ENCODE measurements around the gene RNF166. TPM values are rescaled to one million over a fixed set of nuclear protein-coding genes. Genes with fewer than 3 reads are reported as not detected.

Gene RNF166
- polyA plus RNA-seq, 1 donor from 2014 or later: 34.4 TPM

- H3K4me2 ChIP-seq (ENCODE audit: low read length): no peak overlapping the region
- H2AFZ ChIP-seq (ENCODE audit: low read depth, low read length): no peak overlapping the region
- TF ChIP-seq EZH2 (IDR thresholded peaks at IDR 0.05; ENCODE audit: borderline replicate concordance, insufficient read depth, low read length, poor library complexity, severe bottlenecking): no peak
- TF ChIP-seq SMC3 (conservative IDR thresholded peaks at IDR 0.05; ENCODE audit: poor library complexity): no peak
- TF ChIP-seq MXI1 (conservative IDR thresholded peaks at IDR 0.05; ENCODE audit: poor library complexity, severe bottlenecking): no peak
- TF ChIP-seq RAD21 (conservative IDR thresholded peaks at IDR 0.05): no peak
- TF ChIP-seq POLR2AphosphoS5 (IDR thresholded peaks at IDR 0.05): no peak
- no peak for TF ChIP-seq EP300 (conservative IDR thresholded peaks at IDR 0.05; ENCODE audit: poor library complexity, severe bottlenecking)
- no peak for TF ChIP-seq REST (IDR thresholded peaks at IDR 0.05; ENCODE audit: borderline replicate concordance)
- TF ChIP-seq, protein P1, sequence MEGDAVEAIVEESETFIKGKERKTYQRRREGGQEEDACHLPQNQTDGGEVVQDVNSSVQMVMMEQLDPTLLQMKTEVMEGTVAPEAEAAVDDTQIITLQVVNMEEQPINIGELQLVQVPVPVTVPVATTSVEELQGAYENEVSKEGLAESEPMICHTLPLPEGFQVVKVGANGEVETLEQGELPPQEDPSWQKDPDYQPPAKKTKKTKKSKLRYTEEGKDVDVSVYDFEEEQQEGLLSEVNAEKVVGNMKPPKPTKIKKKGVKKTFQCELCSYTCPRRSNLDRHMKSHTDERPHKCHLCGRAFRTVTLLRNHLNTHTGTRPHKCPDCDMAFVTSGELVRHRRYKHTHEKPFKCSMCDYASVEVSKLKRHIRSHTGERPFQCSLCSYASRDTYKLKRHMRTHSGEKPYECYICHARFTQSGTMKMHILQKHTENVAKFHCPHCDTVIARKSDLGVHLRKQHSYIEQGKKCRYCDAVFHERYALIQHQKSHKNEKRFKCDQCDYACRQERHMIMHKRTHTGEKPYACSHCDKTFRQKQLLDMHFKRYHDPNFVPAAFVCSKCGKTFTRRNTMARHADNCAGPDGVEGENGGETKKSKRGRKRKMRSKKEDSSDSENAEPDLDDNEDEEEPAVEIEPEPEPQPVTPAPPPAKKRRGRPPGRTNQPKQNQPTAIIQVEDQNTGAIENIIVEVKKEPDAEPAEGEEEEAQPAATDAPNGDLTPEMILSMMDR (IDR thresholded peaks at IDR 0.05; ENCODE audit: poor library complexity, severe bottlenecking): no peak
- no peak for TF ChIP-seq TAF1 (IDR thresholded peaks at IDR 0.05; ENCODE audit: low read depth)
Observed at GRCh38 chr16:88735616-88736015, 29.4 kb upstream of the RNF166 start.

GRCh38 chr16:88735121-88735520 is 28.9 kb upstream of the RNF166 start:
- no peak overlapping the region for H3K4me2 ChIP-seq (ENCODE audit: low read length)
- no peaks in the 10 kb centered on the region for H3K36me3 ChIP-seq (ENCODE audit: insufficient read depth, low read length)
- H3F3A ChIP-seq (ENCODE audit: insufficient read depth, low read length, poor library complexity, severe bottlenecking): no peaks in the 10 kb centered on the region
- no peaks in the 10 kb centered on the region for H3K27me3 ChIP-seq (ENCODE audit: insufficient read depth, low read depth, low read length)
- no peak overlapping the region for H3K4me3 ChIP-seq (ENCODE audit: low read length)
- H4K20me1 ChIP-seq (ENCODE audit: insufficient read depth): no peaks in the 10 kb centered on the region
- H3K9me2 ChIP-seq (ENCODE audit: insufficient read depth, low read length): no peaks in the 10 kb centered on the region
- H3K9me3 ChIP-seq (ENCODE audit: low read length): no peaks in the 10 kb centered on the region
- TF ChIP-seq TAF1 (IDR thresholded peaks at IDR 0.05; ENCODE audit: low read depth): no peak
- TF ChIP-seq MXI1 (conservative IDR thresholded peaks at IDR 0.05; ENCODE audit: poor library complexity, severe bottlenecking): no peak
- no peak for TF ChIP-seq EZH2 (IDR thresholded peaks at IDR 0.05; ENCODE audit: borderline replicate concordance, insufficient read depth, low read length, poor library complexity, severe bottlenecking)
- TF ChIP-seq EP300 (conservative IDR thresholded peaks at IDR 0.05; ENCODE audit: poor library complexity, severe bottlenecking): no peak
- TF ChIP-seq SMC3 (conservative IDR thresholded peaks at IDR 0.05; ENCODE audit: poor library complexity): no peak
- TF ChIP-seq, protein P1 (IDR thresholded peaks at IDR 0.05; ENCODE audit: poor library complexity, severe bottlenecking): no peak
- no peak for TF ChIP-seq RAD21 (conservative IDR thresholded peaks at IDR 0.05)
- no peak for TF ChIP-seq REST (IDR thresholded peaks at IDR 0.05; ENCODE audit: borderline replicate concordance)
- no peak for TF ChIP-seq POLR2AphosphoS5 (IDR thresholded peaks at IDR 0.05)
- H3K27ac ChIP-seq (ENCODE audit: low read length): no peak overlapping the region
- H3K79me2 ChIP-seq (replicated peaks; ENCODE audit: insufficient read depth, low read length): no peaks in the 10 kb centered on the region
- H3K9ac ChIP-seq (ENCODE audit: low read length): no peak overlapping the region
- no peak overlapping the region for H2AFZ ChIP-seq (ENCODE audit: low read depth, low read length)

More at GRCh38 chr16:88735616-88736015, 29.4 kb upstream of the RNF166 start:
- no peaks in the 10 kb centered on the region for H3K27me3 ChIP-seq (ENCODE audit: insufficient read depth, low read depth, low read length)
- no peak overlapping the region for H3K27ac ChIP-seq (ENCODE audit: low read length)
- H3K4me3 ChIP-seq (ENCODE audit: low read length): no peak overlapping the region
- no peaks in the 10 kb centered on the region for H3K9me2 ChIP-seq (ENCODE audit: insufficient read depth, low read length)
- no peaks in the 10 kb centered on the region for H3K9me3 ChIP-seq (ENCODE audit: low read length)
- H3F3A ChIP-seq (ENCODE audit: insufficient read depth, low read length, poor library complexity, severe bottlenecking): no peaks in the 10 kb centered on the region
- no peaks in the 10 kb centered on the region for H4K20me1 ChIP-seq (ENCODE audit: insufficient read depth)
- no peaks in the 10 kb centered on the region for H3K36me3 ChIP-seq (ENCODE audit: insufficient read depth, low read length)
- H3K79me2 ChIP-seq (replicated peaks; ENCODE audit: insufficient read depth, low read length): no peaks in the 10 kb centered on the region
- H3K9ac ChIP-seq (ENCODE audit: low read length): no peak overlapping the region

All from neural cell (in vitro differentiated cells).